ENCODE measurements around the gene CDH5. TPM values are rescaled to one million over a fixed set of nuclear protein-coding genes. Genes with fewer than 3 reads are reported as not detected.

The CDH5 gene
- total RNA-seq, 1 experiment from 2014 or later, result not detected

- no peaks in the 10 kb centered on the region for H3K9me2 ChIP-seq (replicated peaks; ENCODE audit: low read length)
- H3K4me1 ChIP-seq (ENCODE audit: insufficient read depth, low read length), result no peaks in the 10 kb centered on the region
- no peak overlapping the region for H3K27ac ChIP-seq (ENCODE audit: low read length)
- no peak overlapping the region for H3K4me2 ChIP-seq (ENCODE audit: low read length)
- no peak overlapping the region for H3K9ac ChIP-seq (ENCODE audit: low read length)
- DNase-seq (no peak), ATAC-seq (no peak)
- H3K36me3 ChIP-seq (ENCODE audit: low read depth, low read length), result no peaks in the 10 kb centered on the region
- no peaks in the 10 kb centered on the region for H4K20me1 ChIP-seq (ENCODE audit: low read length)
- H3K9me3 ChIP-seq (ENCODE audit: low read length), result no peaks in the 10 kb centered on the region
- TF ChIP-seq EZH2phosphoT487 (IDR thresholded peaks at IDR 0.05; ENCODE audit: borderline replicate concordance, low read length) (no peak), EZH2 (IDR thresholded peaks at IDR 0.05; ENCODE audit: low read length, unreplicated experiment) (no peak)
- TF ChIP-seq, protein P1, sequence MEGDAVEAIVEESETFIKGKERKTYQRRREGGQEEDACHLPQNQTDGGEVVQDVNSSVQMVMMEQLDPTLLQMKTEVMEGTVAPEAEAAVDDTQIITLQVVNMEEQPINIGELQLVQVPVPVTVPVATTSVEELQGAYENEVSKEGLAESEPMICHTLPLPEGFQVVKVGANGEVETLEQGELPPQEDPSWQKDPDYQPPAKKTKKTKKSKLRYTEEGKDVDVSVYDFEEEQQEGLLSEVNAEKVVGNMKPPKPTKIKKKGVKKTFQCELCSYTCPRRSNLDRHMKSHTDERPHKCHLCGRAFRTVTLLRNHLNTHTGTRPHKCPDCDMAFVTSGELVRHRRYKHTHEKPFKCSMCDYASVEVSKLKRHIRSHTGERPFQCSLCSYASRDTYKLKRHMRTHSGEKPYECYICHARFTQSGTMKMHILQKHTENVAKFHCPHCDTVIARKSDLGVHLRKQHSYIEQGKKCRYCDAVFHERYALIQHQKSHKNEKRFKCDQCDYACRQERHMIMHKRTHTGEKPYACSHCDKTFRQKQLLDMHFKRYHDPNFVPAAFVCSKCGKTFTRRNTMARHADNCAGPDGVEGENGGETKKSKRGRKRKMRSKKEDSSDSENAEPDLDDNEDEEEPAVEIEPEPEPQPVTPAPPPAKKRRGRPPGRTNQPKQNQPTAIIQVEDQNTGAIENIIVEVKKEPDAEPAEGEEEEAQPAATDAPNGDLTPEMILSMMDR (conservative IDR thresholded peaks at IDR 0.05; ENCODE audit: low read depth, low read length), result no peak
- CTCF ChIA-PET, result no interaction called here
- H3F3A ChIP-seq (ENCODE audit: low read length, unreplicated experiment), result no peaks in the 10 kb centered on the region
- no peaks in the 10 kb centered on the region for H3K27me3 ChIP-seq (ENCODE audit: low read length)
- intact Hi-C loops (cut with micrococcal nuclease), result no loop called here
- BruUV-seq (replicated peaks), result no TSS peak
- H3K79me2 ChIP-seq (ENCODE audit: low read length), result no peaks in the 10 kb centered on the region
- no peak overlapping the region for H3K4me3 ChIP-seq (ENCODE audit: low read length)
- POLR2A ChIA-PET (ENCODE audit: unreplicated experiment), result no interaction called here
- no peak overlapping the region for H2AFZ ChIP-seq (ENCODE audit: low read length)
Observed at GRCh38 chr16:66389256-66390176, 23.0 kb downstream of the CDH5 start.

DNA sequence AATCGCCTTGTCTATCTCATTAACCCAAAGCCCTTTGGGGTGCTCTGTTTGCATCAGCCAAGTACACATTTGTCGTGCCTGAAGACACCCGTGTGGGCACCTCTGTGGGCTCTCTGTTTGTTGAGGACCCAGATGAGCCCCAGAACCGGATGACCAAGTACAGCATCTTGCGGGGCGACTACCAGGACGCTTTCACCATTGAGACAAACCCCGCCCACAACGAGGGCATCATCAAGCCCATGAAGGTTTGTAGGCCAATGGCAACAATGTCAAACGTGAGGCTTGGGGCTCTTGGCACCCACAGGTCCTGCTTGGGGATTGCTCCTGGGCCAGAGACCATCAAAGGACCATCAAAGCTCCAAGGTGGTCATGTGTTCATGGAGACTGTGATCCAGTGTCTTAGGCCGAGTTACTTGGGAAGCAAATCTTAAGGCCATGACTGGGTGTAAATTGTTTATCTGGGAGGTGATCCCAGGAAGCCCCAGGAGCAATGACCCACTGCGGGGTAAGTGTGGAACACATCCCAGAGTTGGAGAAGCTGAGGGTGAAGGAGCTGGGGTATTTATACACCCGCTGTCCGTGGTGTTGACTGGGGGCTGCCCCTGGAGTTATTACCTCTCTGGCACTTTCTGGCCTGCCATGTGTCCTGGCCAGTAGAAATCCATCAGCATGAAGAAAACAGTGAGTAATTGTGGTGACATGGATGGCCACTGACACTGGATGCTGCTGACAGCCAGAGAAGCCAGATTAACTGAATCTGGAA lies 24.0 kb downstream of the CDH5 start:
- Histone ChIP-seq H3K27me3 (ENCODE audit: low read length) (no peaks in the 10 kb centered on the region), H4K20me1 (ENCODE audit: low read length) (no peaks in the 10 kb centered on the region), H3K9me3 (ENCODE audit: low read length) (no peaks in the 10 kb centered on the region), H3K9me2 (replicated peaks; ENCODE audit: low read length) (no peaks in the 10 kb centered on the region), H3K4me1 (ENCODE audit: insufficient read depth, low read length) (no peaks in the 10 kb centered on the region), H3K9ac (ENCODE audit: low read length) (no peak overlapping the region), H3K4me2 (ENCODE audit: low read length) (no peak overlapping the region), H3K79me2 (ENCODE audit: low read length) (no peaks in the 10 kb centered on the region), H2AFZ (ENCODE audit: low read length) (no peak overlapping the region), H3F3A (ENCODE audit: low read length, unreplicated experiment) (no peaks in the 10 kb centered on the region), H3K4me3 (ENCODE audit: low read length) (no peak overlapping the region), H3K36me3 (ENCODE audit: low read depth, low read length) (no peaks in the 10 kb centered on the region), H3K27ac (ENCODE audit: low read length) (no peak overlapping the region)
- intact Hi-C loops (cut with micrococcal nuclease), result no loop called here
- DNase-seq (no peak), ATAC-seq (no peak)
- BruUV-seq (replicated peaks), result no TSS peak
- ChIA-PET CTCF (no interaction called here), POLR2A (ENCODE audit: unreplicated experiment) (no interaction called here)
- TF ChIP-seq EZH2phosphoT487 (IDR thresholded peaks at IDR 0.05; ENCODE audit: borderline replicate concordance, low read length) (no peak), EZH2 (IDR thresholded peaks at IDR 0.05; ENCODE audit: low read length, unreplicated experiment) (no peak)
- TF ChIP-seq, protein P1 (conservative IDR thresholded peaks at IDR 0.05; ENCODE audit: low read depth, low read length), result no peak

Data from PC-3 (cell line).